SK-N-SH (cell line): ENCODE measurements around the gene C2CD4C. TPM values are rescaled to one million over a fixed set of nuclear protein-coding genes. Genes with fewer than 3 reads are reported as not detected.

Source experiments
- CTCF ChIA-PET: fragments of 300-600, 350-600 bp; formaldehyde crosslinking; extraction: SDS; loops from one replicate; lab custom pipeline; 2021; lab: Yijun Ruan, JAX
- POLR2A ChIA-PET: fragments of 350-600 bp; sonication (Branson Sonifier 250); formaldehyde crosslinking; extraction: SDS; loops from one replicate; lab custom pipeline; 2020; ENCODE audit warnings: antibody characterized with exemption, inconsistent platforms; lab: Yijun Ruan, JAX
- DNase-seq: peaks from one replicate; pipeline ENCODE4 v3.0.0; 2012
- H2AFZ ChIP-seq: fragments of 200-600 bp; sonication (generic); 2 replicates; pipeline ENCODE4 v1.8.1; 2016; ENCODE audit warnings: antibody characterized with exemption, mild to moderate bottlenecking, low read depth
- H3F3A ChIP-seq: fragments of 200-600 bp; sonication (generic); replicated peaks from 2 replicates; pipeline ENCODE3; 2016; ENCODE audit warnings: antibody characterized with exemption, mild to moderate bottlenecking; ENCODE audit not compliant: insufficient read depth
- H3K27ac ChIP-seq, 2 experiments: fragments of 200-500 bp in 1 of 2; fragments of 200-600 bp in 1 of 2; sonication (Bioruptor generic) in 1 of 2; sonication (generic), shearing (Covaris generic) in 1 of 2; 2 replicates each; pipeline versions ENCODE4 v1.5.1 to v1.6.1; 2014 to 2016; ENCODE audit warnings: low read depth in 2 of 2, inconsistent platforms in 1 of 2, low read length in 1 of 2, mild to moderate bottlenecking in 1 of 2, mixed read lengths in 1 of 2
- H3K27me3 ChIP-seq: fragments of 200-600 bp; sonication (generic), shearing (Covaris generic); 2 replicates; pipeline ENCODE4 v1.6.1; 2016; ENCODE audit warnings: mixed run types; ENCODE audit not compliant: insufficient read depth
- H3K36me3 ChIP-seq, 2 experiments: fragments of 200-500 bp in 1 of 2; fragments of 200-600 bp in 1 of 2; sonication (Bioruptor generic) in 1 of 2; sonication (generic) in 1 of 2; replicated peaks in 1 of 2; 2 replicates each; pipeline versions ENCODE3 to v1.5.1; 2014 to 2016; ENCODE audit warnings: low read length in 1 of 2, mild to moderate bottlenecking in 1 of 2; ENCODE audit not compliant: insufficient read depth in 2 of 2, control insufficient read depth in 1 of 2
- H3K4me1 ChIP-seq, 2 experiments: fragments of 200-500 bp in 1 of 2; fragments of 200-600 bp in 1 of 2; sonication (Bioruptor generic) in 1 of 2; sonication (generic), shearing (Covaris generic) in 1 of 2; 2 replicates each; pipeline versions ENCODE4 v1.5.1 to v1.6.1; 2014 to 2016; ENCODE audit warnings: low read depth in 1 of 2, low read length in 1 of 2, mixed run types in 1 of 2; ENCODE audit not compliant: insufficient read depth in 2 of 2, control insufficient read depth in 1 of 2
- H3K4me2 ChIP-seq: fragments of 200-600 bp; sonication (generic), shearing (Covaris generic); 2 replicates; pipeline ENCODE4 v1.6.1; 2017; ENCODE audit warnings: mixed run types
- H3K4me3 ChIP-seq, 2 experiments: fragments of 200-500 bp in 1 of 2; fragments of 200-600 bp in 1 of 2; sonication (Bioruptor generic) in 1 of 2; sonication (generic), shearing (Covaris generic) in 1 of 2; 2 replicates each; pipeline versions ENCODE4 v1.5.1 to v1.8.1; 2014 to 2016; ENCODE audit warnings: low read depth in 2 of 2, inconsistent platforms in 1 of 2, low read length in 1 of 2, mild to moderate bottlenecking in 1 of 2, mixed read lengths in 1 of 2, moderate library complexity in 1 of 2
- H3K79me2 ChIP-seq: fragments of 200-600 bp; sonication (generic); 2 replicates; pipeline ENCODE4 v1.8.1; 2017; ENCODE audit warnings: mild to moderate bottlenecking; ENCODE audit not compliant: insufficient read depth
- H3K9ac ChIP-seq: fragments of 200-600 bp; sonication (generic); 2 replicates; pipeline ENCODE4 v1.6.1; 2017; ENCODE audit warnings: mixed run types
- H3K9me2 ChIP-seq: fragments of 200-600 bp; sonication (generic); 2 replicates; pipeline ENCODE4 v1.6.1; 2017; ENCODE audit warnings: mixed run types
- H3K9me3 ChIP-seq: fragments of 200-600 bp; sonication (generic); 2 replicates; pipeline ENCODE4 v1.6.1; 2017; ENCODE audit warnings: mixed run types, mild to moderate bottlenecking, moderate library complexity
- H4K20me1 ChIP-seq: fragments of 200-600 bp; sonication (generic); 2 replicates; pipeline ENCODE4 v1.6.1; 2017; ENCODE audit warnings: mild to moderate bottlenecking, mixed run types; ENCODE audit not compliant: insufficient read depth
- ELF1 ChIP-seq: IDR thresholded peaks from 2 replicates; pipeline ENCODE4 v1.4.0; 2012
- EP300 ChIP-seq, 2 experiments: IDR thresholded peaks; 2 replicates each; pipeline versions ENCODE4 v1.4.0 to v1.6.1; 2012; ENCODE audit warnings: borderline replicate concordance in 1 of 2, low read depth in 1 of 2, low read length in 1 of 2
- FOSL2 ChIP-seq: IDR thresholded peaks from 2 replicates; pipeline ENCODE4 v1.4.0; 2012; ENCODE audit warnings: low read depth, mild to moderate bottlenecking, moderate library complexity, borderline replicate concordance
- FOXM1 ChIP-seq: IDR thresholded peaks from 2 replicates; pipeline ENCODE4 v1.4.0; 2012; ENCODE audit warnings: low read depth, mild to moderate bottlenecking
- GABPA ChIP-seq: IDR thresholded peaks from 2 replicates; pipeline ENCODE4 v1.4.0; 2012; ENCODE audit warnings: low read depth, mild to moderate bottlenecking
- MXI1 ChIP-seq: IDR thresholded peaks from 2 replicates; pipeline ENCODE4 v1.6.1; 2012; ENCODE audit warnings: mild to moderate bottlenecking, low read depth, low read length, improper control_type of control experiment
- RCOR1 ChIP-seq: fragments of 150-350 bp; IDR thresholded peaks from 2 replicates; pipeline ENCODE4 v1.6.1; 2017; ENCODE audit warnings: antibody characterized with exemption, low read length
- REST ChIP-seq: IDR thresholded peaks from 2 replicates; pipeline ENCODE4 v1.6.1; 2012; ENCODE audit warnings: mild to moderate bottlenecking, low read depth, low read length, moderate library complexity
- RFX5 ChIP-seq: IDR thresholded peaks from 2 replicates; pipeline ENCODE4 v1.6.1; 2012; ENCODE audit warnings: mild to moderate bottlenecking, improper control_type of control experiment, low read length
- SIN3A ChIP-seq: IDR thresholded peaks from 2 replicates; pipeline ENCODE4 v1.6.1; 2012; ENCODE audit warnings: low read depth, mild to moderate bottlenecking, low read length, moderate library complexity, borderline replicate concordance
- TAF1 ChIP-seq: IDR thresholded peaks from 2 replicates; pipeline ENCODE4 v1.6.1; 2012; ENCODE audit warnings: low read depth, mild to moderate bottlenecking, low read length, moderate library complexity, borderline replicate concordance
- TCF12 ChIP-seq: IDR thresholded peaks from 2 replicates; pipeline ENCODE4 v1.4.0; 2012
- TEAD4 ChIP-seq: IDR thresholded peaks from 2 replicates; pipeline ENCODE4 v1.4.0; 2012; ENCODE audit warnings: mild to moderate bottlenecking, borderline replicate concordance; ENCODE audit not compliant: insufficient read depth
- USF1 ChIP-seq: IDR thresholded peaks from 2 replicates; pipeline ENCODE4 v1.4.0; 2012; ENCODE audit warnings: low read depth, borderline replicate concordance
- YY1 ChIP-seq: IDR thresholded peaks from 2 replicates; pipeline ENCODE4 v1.4.0; 2012; ENCODE audit warnings: low read depth, mild to moderate bottlenecking
- WGBS: methylation state at CpG from one replicate; pipeline ENCODE4 v1.1.6; 2017; ENCODE audit warnings: low lambda C conversion rate; 5-methylcytosine and 5-hydroxymethylcytosine counted together
- polyA plus RNA-seq, 3 experiments: library from polyadenylated mRNA; depleted of rRNA; stranded (reverse); fragments of >200 nt; gene quantifications; 2 replicates each; pipeline ENCODE4 v1.2.3, GENCODE V29; 2012
- TF ChIP-seq, protein P1 (sequence below): fragments of 150-350 bp; IDR thresholded peaks from 2 replicates; pipeline ENCODE4 v1.6.1; 2017; ENCODE audit warnings: antibody characterized with exemption, low read length, low read depth, borderline replicate concordance
- TF ChIP-seq, protein P2 (sequence below): IDR thresholded peaks from 2 replicates; pipeline ENCODE4 v1.4.0; 2012; ENCODE audit warnings: low read depth
- TF ChIP-seq, protein P3 (sequence below): fragments of 200-600 bp; sonication (generic); IDR thresholded peaks from 2 replicates; pipeline ENCODE4 v1.6.1; 2017; ENCODE audit warnings: antibody characterized with exemption, mild to moderate bottlenecking, moderate library complexity
- TF ChIP-seq, protein P4 (sequence below): fragments of 150-350 bp; IDR thresholded peaks from 2 replicates; pipeline ENCODE4 v1.6.1; 2016; ENCODE audit warnings: mild to moderate bottlenecking, low read depth, low read length

The C2CD4C gene
- polyA plus RNA-seq, 1 of the 3 experiments (the other 2 are of a cell fraction) = 0.23 TPM

GRCh38 chr19:369876-370275, 39.1 kb downstream of the C2CD4C start:
- H3K4me3 ChIP-seq = no peak overlapping the region
- H3K27me3 ChIP-seq = no peaks in the 10 kb centered on the region; the same call in 1 of the 2 replicates

GRCh38 chr19:369256-369655, 39.7 kb downstream of the C2CD4C start:
- Histone ChIP-seq H3K4me1 (peaks cover 0 to 15% of the 10 kb centered on the region in 2 experiments; a peak in 1 of 4 replicates), H3K9me2 (no peaks in the 10 kb centered on the region), H3F3A (no peaks in the 10 kb centered on the region), H3K36me3 (no peaks in the 10 kb centered on the region), H3K79me2 (no peaks in the 10 kb centered on the region), H3K4me2 (no peak overlapping the region), H3K4me3 (no peak overlapping the region), H3K9ac (no peak overlapping the region), H4K20me1 (no peaks in the 10 kb centered on the region), H2AFZ (no peak overlapping the region), H3K27me3 (no peaks in the 10 kb centered on the region; the same call in 1 of the 2 replicates), H3K27ac (no peak overlapping the region), H3K9me3 (no peaks in the 10 kb centered on the region)
- WGBS = 76% methylated on average over 13 of the region's 13 CpGs
- DNase-seq = no peak
- POLR2A ChIA-PET = no interaction called here
- CTCF ChIA-PET = interaction anchor here (0.7 to 0.9 kb wide), 2 partner anchors 53 to 141 kb away, joined by 3 read pairs; no protein-coding TSS in a partner anchor
- TF ChIP-seq REST (no peak), RCOR1 (no peak), TAF1 (no peak), SIN3A (no peak), RFX5 (no peak), EP300 (IDR thresholded peaks at IDR 0.05; ENCODE audit: borderline replicate concordance in 1 of 2, low read depth in 1 of 2, low read length in 1 of 2) (no peak), TCF12 (no peak), TEAD4 (no peak), FOSL2 (no peak), YY1 (no peak), USF1 (no peak), ELF1 (no peak), MXI1 (no peak), FOXM1 (no peak), GABPA (no peak)
- TF ChIP-seq, protein P1, sequence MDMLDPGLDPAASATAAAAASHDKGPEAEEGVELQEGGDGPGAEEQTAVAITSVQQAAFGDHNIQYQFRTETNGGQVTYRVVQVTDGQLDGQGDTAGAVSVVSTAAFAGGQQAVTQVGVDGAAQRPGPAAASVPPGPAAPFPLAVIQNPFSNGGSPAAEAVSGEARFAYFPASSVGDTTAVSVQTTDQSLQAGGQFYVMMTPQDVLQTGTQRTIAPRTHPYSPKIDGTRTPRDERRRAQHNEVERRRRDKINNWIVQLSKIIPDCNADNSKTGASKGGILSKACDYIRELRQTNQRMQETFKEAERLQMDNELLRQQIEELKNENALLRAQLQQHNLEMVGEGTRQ = no peak
- TF ChIP-seq, protein P2, sequence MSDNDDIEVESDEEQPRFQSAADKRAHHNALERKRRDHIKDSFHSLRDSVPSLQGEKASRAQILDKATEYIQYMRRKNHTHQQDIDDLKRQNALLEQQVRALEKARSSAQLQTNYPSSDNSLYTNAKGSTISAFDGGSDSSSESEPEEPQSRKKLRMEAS = no peak
- TF ChIP-seq, protein P3, sequence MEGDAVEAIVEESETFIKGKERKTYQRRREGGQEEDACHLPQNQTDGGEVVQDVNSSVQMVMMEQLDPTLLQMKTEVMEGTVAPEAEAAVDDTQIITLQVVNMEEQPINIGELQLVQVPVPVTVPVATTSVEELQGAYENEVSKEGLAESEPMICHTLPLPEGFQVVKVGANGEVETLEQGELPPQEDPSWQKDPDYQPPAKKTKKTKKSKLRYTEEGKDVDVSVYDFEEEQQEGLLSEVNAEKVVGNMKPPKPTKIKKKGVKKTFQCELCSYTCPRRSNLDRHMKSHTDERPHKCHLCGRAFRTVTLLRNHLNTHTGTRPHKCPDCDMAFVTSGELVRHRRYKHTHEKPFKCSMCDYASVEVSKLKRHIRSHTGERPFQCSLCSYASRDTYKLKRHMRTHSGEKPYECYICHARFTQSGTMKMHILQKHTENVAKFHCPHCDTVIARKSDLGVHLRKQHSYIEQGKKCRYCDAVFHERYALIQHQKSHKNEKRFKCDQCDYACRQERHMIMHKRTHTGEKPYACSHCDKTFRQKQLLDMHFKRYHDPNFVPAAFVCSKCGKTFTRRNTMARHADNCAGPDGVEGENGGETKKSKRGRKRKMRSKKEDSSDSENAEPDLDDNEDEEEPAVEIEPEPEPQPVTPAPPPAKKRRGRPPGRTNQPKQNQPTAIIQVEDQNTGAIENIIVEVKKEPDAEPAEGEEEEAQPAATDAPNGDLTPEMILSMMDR = no peak
- TF ChIP-seq, protein P4, sequence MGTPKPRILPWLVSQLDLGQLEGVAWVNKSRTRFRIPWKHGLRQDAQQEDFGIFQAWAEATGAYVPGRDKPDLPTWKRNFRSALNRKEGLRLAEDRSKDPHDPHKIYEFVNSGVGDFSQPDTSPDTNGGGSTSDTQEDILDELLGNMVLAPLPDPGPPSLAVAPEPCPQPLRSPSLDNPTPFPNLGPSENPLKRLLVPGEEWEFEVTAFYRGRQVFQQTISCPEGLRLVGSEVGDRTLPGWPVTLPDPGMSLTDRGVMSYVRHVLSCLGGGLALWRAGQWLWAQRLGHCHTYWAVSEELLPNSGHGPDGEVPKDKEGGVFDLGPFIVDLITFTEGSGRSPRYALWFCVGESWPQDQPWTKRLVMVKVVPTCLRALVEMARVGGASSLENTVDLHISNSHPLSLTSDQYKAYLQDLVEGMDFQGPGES = no peak

More at GRCh38 chr19:369876-370275, 39.1 kb downstream of the C2CD4C start:
- no peaks in the 10 kb centered on the region for H3K9me2 ChIP-seq
- no peak for DNase-seq
- no peaks in the 10 kb centered on the region for H4K20me1 ChIP-seq
- POLR2A ChIA-PET = no interaction called here
- H3K79me2 ChIP-seq = no peaks in the 10 kb centered on the region
- 88% methylated on average over 9 of the region's 14 CpGs for WGBS
- H3K27ac ChIP-seq = no peak overlapping the region
- H3K9ac ChIP-seq = no peak overlapping the region
- CTCF ChIA-PET = interaction anchor here (0.9 kb wide), 1 partner anchor 141 kb away, joined by 3 read pairs; no protein-coding TSS in a partner anchor
- no peaks in the 10 kb centered on the region for H3F3A ChIP-seq
- H3K36me3 ChIP-seq = no peaks in the 10 kb centered on the region
- peaks cover 0 to 15% of the 10 kb centered on the region in 2 experiments; a peak in 1 of 4 replicates for H3K4me1 ChIP-seq
- no peaks in the 10 kb centered on the region for H3K9me3 ChIP-seq
- TF ChIP-seq FOXM1 = no peak
- no peak overlapping the region for H2AFZ ChIP-seq
- no peak overlapping the region for H3K4me2 ChIP-seq
